HEK293 (cell line): ENCODE results near the gene TNFRSF13B.
"Not testable (repeated sequence)": the region's sequence is repeated elsewhere in the genome, so short reads cannot be mapped to it uniquely, and the experiment has no call there.

Experiments
- CTCF ChIA-PET: fragments of 350-600 bp; formaldehyde crosslinking; extraction: SDS; loops from one replicate; lab custom pipeline; 2021; ENCODE audit warnings: antibody characterized with exemption; lab: Yijun Ruan, JAX
- POLR2A ChIA-PET: fragments of 300-600 bp; formaldehyde crosslinking; extraction: SDS; loops from one replicate; lab custom pipeline; 2020; ENCODE audit warnings: antibody characterized with exemption, inconsistent platforms; lab: Yijun Ruan, JAX
- H3K27ac ChIP-seq: fragments of 200-500 bp; sonication (Bioruptor generic); 2 replicates; pipeline ENCODE4 v1.5.1; 2014; ENCODE audit warnings: low read depth, low read length, control low read depth, inconsistent platforms; ENCODE audit errors: extremely low read depth
- H3K36me3 ChIP-seq, 2 experiments: fragments of 200-500 bp in 1 of 2; sonication (Bioruptor generic) in 1 of 2; 1 replicate in 1 of 2; 2 replicates in 1 of 2; pipeline ENCODE4 v1.5.1; 2014 to 2017; ENCODE audit warnings: inconsistent platforms in 2 of 2, low read length in 2 of 2; ENCODE audit not compliant: control insufficient read depth in 2 of 2, insufficient read depth in 1 of 2
- H3K4me1 ChIP-seq: fragments of 200-500 bp; sonication (Bioruptor generic); 2 replicates; pipeline ENCODE4 v1.5.1; 2014; ENCODE audit warnings: mild to moderate bottlenecking, low read length, inconsistent platforms; ENCODE audit not compliant: control insufficient read depth, insufficient read depth
- H3K4me3 ChIP-seq: 2 replicates; pipeline ENCODE4 v1.5.1; 2011; ENCODE audit warnings: low read depth, mild to moderate bottlenecking, control low read depth, low read length, moderate library complexity
- H3K9me3 ChIP-seq: fragments of 200-500 bp; sonication (Bioruptor generic); 2 replicates; pipeline ENCODE4 v1.5.1; 2014; ENCODE audit warnings: low read depth, low read length, inconsistent platforms; ENCODE audit not compliant: control insufficient read depth, insufficient read depth
- SP2 ChIP-seq: fragments of 450-650 bp; formaldehyde crosslinking; IDR thresholded peaks from 2 replicates; pipeline ENCODE4 v1.5.1; 2016; ENCODE audit warnings: missing biosample characterization, missing genetic modification characterization
- SP7 ChIP-seq: fragments of 450-650 bp; formaldehyde crosslinking; IDR thresholded peaks from 2 replicates; pipeline ENCODE4 v1.5.1; 2016; ENCODE audit warnings: missing biosample characterization, missing genetic modification characterization
- ZBTB10 ChIP-seq: fragments of 450-650 bp; formaldehyde crosslinking; IDR thresholded peaks from 2 replicates; pipeline ENCODE4 v1.5.1; 2016; ENCODE audit warnings: missing biosample characterization, missing genetic modification characterization
- ZBTB11 ChIP-seq: fragments of 450-650 bp; formaldehyde crosslinking; conservative IDR thresholded peaks from 2 replicates; pipeline ENCODE4 v1.5.1; 2016; ENCODE audit warnings: low read depth, missing biosample characterization, missing genetic modification characterization
- ZBTB20 ChIP-seq: fragments of 450-650 bp; formaldehyde crosslinking; IDR thresholded peaks from 2 replicates; pipeline ENCODE4 v1.5.1; 2016; ENCODE audit warnings: missing biosample characterization, missing genetic modification characterization
- ZIC2 ChIP-seq: fragments of 450-650 bp; formaldehyde crosslinking; IDR thresholded peaks from 2 replicates; pipeline ENCODE4 v1.5.1; 2016; ENCODE audit warnings: missing biosample characterization, missing genetic modification characterization
- ZNF114 ChIP-seq: fragments of 450-650 bp; formaldehyde crosslinking; IDR thresholded peaks from 2 replicates; pipeline ENCODE4 v1.5.0; 2017; ENCODE audit warnings: missing biosample characterization, missing genetic modification characterization
- ZNF132 ChIP-seq: fragments of 450-650 bp; formaldehyde crosslinking; IDR thresholded peaks from 2 replicates; pipeline ENCODE4 v1.5.1; 2017; ENCODE audit warnings: missing biosample characterization, missing genetic modification characterization, borderline replicate concordance
- ZNF311 ChIP-seq: fragments of 450-650 bp; formaldehyde crosslinking; IDR thresholded peaks from 2 replicates; pipeline ENCODE4 v1.5.1; 2017; ENCODE audit warnings: missing biosample characterization, missing genetic modification characterization, borderline replicate concordance
- ZNF529 ChIP-seq: fragments of 450-650 bp; formaldehyde crosslinking; IDR thresholded peaks from 2 replicates; pipeline ENCODE4 v1.5.1; 2017; ENCODE audit warnings: missing genetic modification characterization, missing biosample characterization; ENCODE audit not compliant: insufficient replicate concordance
- ZNF560 ChIP-seq: fragments of 450-650 bp; formaldehyde crosslinking; IDR thresholded peaks from 2 replicates; pipeline ENCODE4 v1.5.1; 2017; ENCODE audit warnings: missing biosample characterization, missing genetic modification characterization, borderline replicate concordance
- ZNF639 ChIP-seq: fragments of 450-650 bp; formaldehyde crosslinking; IDR thresholded peaks from 2 replicates; pipeline ENCODE4 v1.5.1; 2016; ENCODE audit warnings: missing biosample characterization, missing genetic modification characterization
- ZNF664 ChIP-seq: fragments of 450-650 bp; formaldehyde crosslinking; IDR thresholded peaks from 2 replicates; pipeline ENCODE4 v1.5.1; 2016; ENCODE audit warnings: missing biosample characterization, missing genetic modification characterization
- ZNF704 ChIP-seq: fragments of 450-650 bp; formaldehyde crosslinking; IDR thresholded peaks from 2 replicates; pipeline ENCODE4 v1.5.1; 2016; ENCODE audit warnings: missing biosample characterization, missing genetic modification characterization

Gene TNFRSF13B

DNA sequence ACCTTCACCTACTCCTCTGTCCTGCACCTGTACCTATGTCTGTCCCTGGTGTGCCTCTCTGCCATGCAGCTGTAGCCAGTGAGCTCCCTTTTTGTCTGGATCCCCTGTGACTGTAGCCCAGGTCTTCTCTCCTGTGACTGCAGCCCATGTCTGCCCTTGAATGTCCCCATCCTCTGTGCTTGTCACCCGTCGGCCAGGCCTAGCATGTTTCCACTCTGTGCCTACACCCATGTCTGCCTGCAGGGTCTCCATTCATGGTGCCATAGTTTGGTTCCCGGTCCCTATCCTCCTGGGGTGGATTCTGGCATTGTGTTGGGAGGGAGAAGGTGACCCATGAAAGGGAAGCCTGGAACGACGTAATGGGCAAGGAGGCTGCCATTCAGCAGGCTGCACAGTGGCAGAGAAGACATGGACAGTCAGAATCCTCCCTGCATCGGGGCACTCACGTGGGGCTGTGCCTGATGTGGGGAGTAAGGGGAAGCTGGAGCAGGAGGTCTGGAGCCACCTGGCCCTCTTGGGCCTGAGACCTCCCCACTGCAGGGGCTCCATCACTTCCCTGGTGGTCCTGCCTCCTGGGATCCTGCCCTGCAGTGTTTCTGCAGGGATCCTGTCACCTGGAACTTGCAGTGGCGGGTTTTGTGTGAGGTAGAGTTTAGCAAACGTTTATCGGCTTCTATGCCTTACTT is 74.6 kb downstream of the TNFRSF13B start:
- H3K4me3 ChIP-seq, POLR2A ChIA-PET, CTCF ChIA-PET, H3K4me1 ChIP-seq, H3K27ac ChIP-seq, H3K36me3 ChIP-seq, H3K9me3 ChIP-seq: not testable (repeated sequence)

- H3K4me3 ChIP-seq, CTCF ChIA-PET, H3K9me3 ChIP-seq, POLR2A ChIA-PET, H3K36me3 ChIP-seq, H3K4me1 ChIP-seq, H3K27ac ChIP-seq: not testable (repeated sequence)
Measured at GRCh38 chr17:16896235-16896634, 75.7 kb downstream of the TNFRSF13B start.

DNA sequence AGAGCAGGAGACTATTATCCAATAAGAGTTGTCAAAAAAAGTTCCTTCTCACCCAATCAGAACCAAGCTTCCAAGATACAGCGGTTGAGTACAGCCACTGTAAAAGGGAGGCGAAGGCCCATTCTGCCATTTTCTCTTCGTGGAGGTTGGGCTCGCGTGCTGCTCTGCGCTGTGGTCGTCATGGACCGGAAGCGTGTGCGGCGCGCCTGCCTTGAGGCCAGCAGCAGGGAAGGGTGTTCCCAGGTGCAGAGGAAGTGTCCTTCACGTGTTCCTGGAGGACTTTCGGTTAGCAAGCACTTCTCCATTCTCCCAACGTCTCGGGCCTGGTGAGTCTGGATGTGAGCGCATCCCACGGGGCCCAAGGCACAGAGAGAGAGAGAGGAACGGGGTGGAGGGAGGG is 78.4 kb downstream of the TNFRSF13B start:
- CTCF ChIA-PET, H3K36me3 ChIP-seq, POLR2A ChIA-PET, H3K4me3 ChIP-seq, H3K9me3 ChIP-seq, H3K27ac ChIP-seq, H3K4me1 ChIP-seq: not testable (repeated sequence)

GRCh38 chr17:16892876-16893454 is 79.0 kb downstream of the TNFRSF13B start:
- CTCF ChIA-PET, H3K27ac ChIP-seq, H3K36me3 ChIP-seq, H3K4me3 ChIP-seq, POLR2A ChIA-PET, H3K9me3 ChIP-seq, H3K4me1 ChIP-seq: not testable (repeated sequence)

DNA sequence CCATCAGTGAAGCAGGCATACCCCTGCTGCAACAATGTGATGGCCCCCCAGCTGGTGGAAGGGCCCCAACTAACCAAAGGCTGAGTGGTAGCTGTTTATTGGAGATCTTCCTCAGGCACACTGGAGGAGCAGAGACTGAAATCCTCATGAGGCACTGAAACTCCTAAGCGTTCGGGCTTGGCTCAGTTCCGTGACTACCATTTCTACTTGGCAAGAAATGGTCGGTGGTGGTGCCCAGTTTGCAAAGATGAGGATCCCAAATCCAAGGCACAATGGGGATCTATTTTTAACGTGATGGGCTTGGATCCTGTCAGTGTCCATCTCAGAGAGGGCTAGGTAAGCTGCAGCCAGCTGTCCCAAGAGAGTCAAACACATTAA is 82.8 kb downstream of the TNFRSF13B start:
- CTCF ChIA-PET, result interaction anchor here (0.6 kb wide), 1 partner anchor 102 kb away, joined by 3 read pairs; no protein-coding TSS in a partner anchor
- POLR2A ChIA-PET, result no interaction called here

More for the DNA sequence above, 82.8 kb downstream of the TNFRSF13B start:
- Histone ChIP-seq H3K36me3 (no peaks in the 10 kb centered on the region), H3K4me3 (no peak overlapping the region), H3K4me1 (no peaks in the 10 kb centered on the region), H3K9me3 (no peaks in the 10 kb centered on the region), H3K27ac (no peak overlapping the region)
- TF ChIP-seq ZNF639 (tag by site-specific recombination), result no peak
- TF ChIP-seq ZIC2 (tag by site-specific recombination), result no peak
- no peak for TF ChIP-seq ZNF311 (tag by site-specific recombination)
- TF ChIP-seq ZNF114 (tag by site-specific recombination), result no peak
- TF ChIP-seq ZBTB20 (tag by site-specific recombination), result no peak
- TF ChIP-seq ZNF560 (tag by site-specific recombination), result no peak
- no peak for TF ChIP-seq ZBTB11 (tag by site-specific recombination)
- no peak for TF ChIP-seq ZNF132 (tag by site-specific recombination)
- TF ChIP-seq ZBTB10, result no peak
- no peak for TF ChIP-seq SP2
- TF ChIP-seq ZNF704, result no peak
- no peak for TF ChIP-seq SP7 (tag by site-specific recombination)
- TF ChIP-seq ZNF529, result no peak
- TF ChIP-seq ZNF664 (tag by site-specific recombination), result no peak
